HG03565 (cell line): ENCODE results near the gene ZNF274.
"Not testable (repeated sequence)": the region's sequence is repeated elsewhere in the genome, so short reads cannot be mapped to it uniquely, and the experiment has no call there.

Experiments
- ATAC-seq: cut with Tn5 transposase; IDR thresholded peaks from one replicate; pipeline ENCODE4 v1.9.1; 2021; ENCODE audit warnings: mild to moderate bottlenecking, moderate library complexity; ENCODE audit not compliant: unreplicated experiment

Gene ZNF274

GRCh38 chr19:58212336-58213074, 29.6 kb downstream of the ZNF274 start:
- no peak for ATAC-seq

- no peak for ATAC-seq
Measured at GRCh38 chr19:58213075-58213369, 30.2 kb downstream of the ZNF274 start.

GRCh38 chr19:58217069-58217481, 34.2 kb downstream of the ZNF274 start:
- ATAC-seq = no peak

- no peak for ATAC-seq
Measured at GRCh38 chr19:58217607-58218391, 34.9 kb downstream of the ZNF274 start.

GRCh38 chr19:58218899-58219298, 36.0 kb downstream of the ZNF274 start:
- no peak for ATAC-seq

- ATAC-seq = no peak
Measured at GRCh38 chr19:58227964-58228584, 45.2 kb downstream of the ZNF274 start.

- ATAC-seq = peak; percentile 82
Measured at GRCh38 chr19:58228585-58229254, 45.9 kb downstream of the ZNF274 start, which contains the start of gene ZNF544. Gene ZNF544, plus strand, starts transcription at chr19:58228914. Its CDS starts 15,110 bp downstream, at chr19:58244024.

- no peak for ATAC-seq
Measured at GRCh38 chr19:58229255-58229639, 46.4 kb downstream of the ZNF274 start.

GRCh38 chr19:58237324-58237723, 54.5 kb downstream of the ZNF274 start:
- no peak for ATAC-seq

- ATAC-seq = no peak
Measured at GRCh38 chr19:58243351-58243750, 60.5 kb downstream of the ZNF274 start.

GRCh38 chr19:58248886-58249285, 66.0 kb downstream of the ZNF274 start:
- ATAC-seq = no peak

GRCh38 chr19:58252102-58252685, 69.3 kb downstream of the ZNF274 start:
- ATAC-seq = no peak

- not testable (repeated sequence) for ATAC-seq
Measured at GRCh38 chr19:58258259-58258658, 75.4 kb downstream of the ZNF274 start.

- no peak for ATAC-seq
Measured at GRCh38 chr19:58261600-58261967, 78.7 kb downstream of the ZNF274 start.

GRCh38 chr19:58261968-58262921, 79.4 kb downstream of the ZNF274 start:
- no peak for ATAC-seq

- no peak for ATAC-seq
Measured at GRCh38 chr19:58262922-58263296, 80.0 kb downstream of the ZNF274 start.
